Activated CD4-positive, alpha-beta T cell treated with anti-CD3 and anti-CD28 coated beads, Interleukin-2, amount 10 ng/mL, durations not matched to agents 24 days and 14 days (primary cell): Measurements from ENCODE around the gene APEH. TPM values are rescaled to one million over a fixed set of nuclear protein-coding genes. Genes with fewer than 3 reads are reported as not detected.

Experiments
- DNase-seq: peaks from one replicate; pipeline ENCODE4 v3.0.0; 2022
- H3K27ac Mint-ChIP-seq: one replicate; pipeline ENCODE4 v1.8.0; 2022; ENCODE audit warnings: mild to moderate bottlenecking, mixed read lengths
- H3K27me3 Mint-ChIP-seq: one replicate; pipeline ENCODE4 v1.8.0; 2022; ENCODE audit warnings: mixed read lengths
- H3K36me3 Mint-ChIP-seq: one replicate; pipeline ENCODE4 v1.8.0; 2022; ENCODE audit warnings: low read depth, mild to moderate bottlenecking, mixed read lengths
- H3K4me1 Mint-ChIP-seq: one replicate; pipeline ENCODE4 v1.8.0; 2021; ENCODE audit warnings: mixed read lengths
- H3K4me3 Mint-ChIP-seq: one replicate; pipeline ENCODE4 v1.8.0; 2022; ENCODE audit warnings: mild to moderate bottlenecking, moderate library complexity, mixed read lengths
- H3K9me3 Mint-ChIP-seq: one replicate; pipeline ENCODE4 v1.8.0; 2021; ENCODE audit warnings: mixed read lengths
- intact Hi-C: fragments of 100-400 bp; cut with micrococcal nuclease; formaldehyde crosslinking; loops from one replicate; pipeline ENCODE4 v1.15.1; 2023
- total RNA-seq: library from RNA; stranded (reverse); gene quantifications from 2 replicates; pipeline ENCODE4 v1.2.3, GENCODE V29; 2022

Gene APEH
- total RNA-seq, 1 donor from 2014 or later: 117 TPM

- no peak for DNase-seq
- Mint-ChIP-seq H3K4me3 (no peak overlapping the region), H3K27ac (no peak overlapping the region), H3K4me1 (peaks cover under 1% of the 10 kb centered on the region), H3K9me3 (no peaks in the 10 kb centered on the region), H3K36me3 (no peaks in the 10 kb centered on the region), H3K27me3 (no peaks in the 10 kb centered on the region)
- intact Hi-C loops: no loop called here
These were observed 32.0 kb upstream of the APEH start for GRCh38 chr3:49641921-49642707.

GRCh38 chr3:49642708-49643145 is 31.4 kb upstream of the APEH start:
- no peak overlapping the region for H3K4me3 Mint-ChIP-seq
- no peak overlapping the region for H3K27ac Mint-ChIP-seq
- no peaks in the 10 kb centered on the region for H3K36me3 Mint-ChIP-seq
- no peaks in the 10 kb centered on the region for H3K9me3 Mint-ChIP-seq
- H3K27me3 Mint-ChIP-seq: no peaks in the 10 kb centered on the region
- H3K4me1 Mint-ChIP-seq: no peaks in the 10 kb centered on the region
- no peak for DNase-seq
- intact Hi-C loops: no loop called here

- intact Hi-C loops: no loop called here
- H3K4me1 Mint-ChIP-seq: no peaks in the 10 kb centered on the region
- no peaks in the 10 kb centered on the region for H3K9me3 Mint-ChIP-seq
- H3K27ac Mint-ChIP-seq: no peak overlapping the region
- no peak overlapping the region for H3K4me3 Mint-ChIP-seq
- H3K36me3 Mint-ChIP-seq: no peaks in the 10 kb centered on the region
- DNase-seq: no peak
- no peaks in the 10 kb centered on the region for H3K27me3 Mint-ChIP-seq
These were observed 29.5 kb upstream of the APEH start for GRCh38 chr3:49644684-49645083.

GRCh38 chr3:49646236-49646635 is 27.9 kb upstream of the APEH start:
- Mint-ChIP-seq H3K36me3 (no peaks in the 10 kb centered on the region), H3K27me3 (no peaks in the 10 kb centered on the region), H3K27ac (no peak overlapping the region), H3K4me3 (no peak overlapping the region), H3K4me1 (no peaks in the 10 kb centered on the region), H3K9me3 (no peaks in the 10 kb centered on the region)
- no peak for DNase-seq
- intact Hi-C loops: no loop called here

GRCh38 chr3:49647741-49648140 is 26.4 kb upstream of the APEH start:
- Mint-ChIP-seq H3K4me3 (no peak overlapping the region), H3K27ac (no peak overlapping the region), H3K36me3 (no peaks in the 10 kb centered on the region), H3K4me1 (no peaks in the 10 kb centered on the region), H3K27me3 (no peaks in the 10 kb centered on the region), H3K9me3 (no peaks in the 10 kb centered on the region)
- intact Hi-C loops: no loop called here
- no peak for DNase-seq

GRCh38 chr3:49648354-49649019 is 25.7 kb upstream of the APEH start:
- H3K4me1 Mint-ChIP-seq: no peaks in the 10 kb centered on the region
- H3K27me3 Mint-ChIP-seq: no peaks in the 10 kb centered on the region
- H3K27ac Mint-ChIP-seq: no peak overlapping the region
- H3K4me3 Mint-ChIP-seq: no peak overlapping the region
- no peak for DNase-seq
- H3K36me3 Mint-ChIP-seq: no peaks in the 10 kb centered on the region
- no peaks in the 10 kb centered on the region for H3K9me3 Mint-ChIP-seq
- intact Hi-C loops: no loop called here

GRCh38 chr3:49649576-49649975 is 24.6 kb upstream of the APEH start:
- no peak overlapping the region for H3K4me3 Mint-ChIP-seq
- no peaks in the 10 kb centered on the region for H3K27me3 Mint-ChIP-seq
- no peaks in the 10 kb centered on the region for H3K36me3 Mint-ChIP-seq
- intact Hi-C loops: no loop called here
- no peak for DNase-seq
- no peak overlapping the region for H3K27ac Mint-ChIP-seq
- no peaks in the 10 kb centered on the region for H3K4me1 Mint-ChIP-seq
- H3K9me3 Mint-ChIP-seq: no peaks in the 10 kb centered on the region

- Mint-ChIP-seq H3K27ac (no peak overlapping the region), H3K4me1 (no peaks in the 10 kb centered on the region), H3K27me3 (no peaks in the 10 kb centered on the region), H3K9me3 (no peaks in the 10 kb centered on the region), H3K4me3 (no peak overlapping the region), H3K36me3 (no peaks in the 10 kb centered on the region)
- no peak for DNase-seq
- intact Hi-C loops: no loop called here
These were observed 24.0 kb upstream of the APEH start for GRCh38 chr3:49650177-49650576.

GRCh38 chr3:49650637-49651036 is 23.5 kb upstream of the APEH start:
- no peaks in the 10 kb centered on the region for H3K4me1 Mint-ChIP-seq

GRCh38 chr3:49652218-49652902 is 21.8 kb upstream of the APEH start:
- Mint-ChIP-seq H3K9me3 (no peaks in the 10 kb centered on the region), H3K4me1 (no peaks in the 10 kb centered on the region), H3K27ac (no peak overlapping the region), H3K36me3 (no peaks in the 10 kb centered on the region), H3K4me3 (no peak overlapping the region), H3K27me3 (peaks cover 2% of the 10 kb centered on the region)
- no peak for DNase-seq
- intact Hi-C loops: no loop called here

More at GRCh38 chr3:49650637-49651036, 23.5 kb upstream of the APEH start:
- Mint-ChIP-seq H3K4me3 (no peak overlapping the region), H3K9me3 (no peaks in the 10 kb centered on the region), H3K27ac (no peak overlapping the region), H3K36me3 (no peaks in the 10 kb centered on the region), H3K27me3 (no peaks in the 10 kb centered on the region)
- intact Hi-C loops: no loop called here
- DNase-seq: no peak

- Mint-ChIP-seq H3K27me3 (peaks cover 2% of the 10 kb centered on the region), H3K4me3 (no peak overlapping the region), H3K9me3 (no peaks in the 10 kb centered on the region), H3K36me3 (no peaks in the 10 kb centered on the region), H3K4me1 (no peaks in the 10 kb centered on the region), H3K27ac (no peak overlapping the region)
- intact Hi-C loops: no loop called here
- no peak for DNase-seq
These were observed 21.2 kb upstream of the APEH start for GRCh38 chr3:49652903-49653415.

GRCh38 chr3:49653621-49654020 is 20.5 kb upstream of the APEH start:
- H3K9me3 Mint-ChIP-seq: no peaks in the 10 kb centered on the region
- H3K27me3 Mint-ChIP-seq: peaks cover 2% of the 10 kb centered on the region
- H3K4me1 Mint-ChIP-seq: no peaks in the 10 kb centered on the region
- no peak overlapping the region for H3K4me3 Mint-ChIP-seq
- DNase-seq: no peak
- intact Hi-C loops: no loop called here
- no peaks in the 10 kb centered on the region for H3K36me3 Mint-ChIP-seq
- no peak overlapping the region for H3K27ac Mint-ChIP-seq

GRCh38 chr3:49654176-49654825 is 19.9 kb upstream of the APEH start:
- H3K27ac Mint-ChIP-seq: no peak overlapping the region
- peaks cover 2% of the 10 kb centered on the region for H3K27me3 Mint-ChIP-seq
- H3K4me1 Mint-ChIP-seq: no peaks in the 10 kb centered on the region
- no peak overlapping the region for H3K4me3 Mint-ChIP-seq
- intact Hi-C loops: no loop called here
- H3K9me3 Mint-ChIP-seq: no peaks in the 10 kb centered on the region
- no peaks in the 10 kb centered on the region for H3K36me3 Mint-ChIP-seq
- DNase-seq: no peak
